Heart left ventricle (tissue), 16 donors: Measurements from ENCODE around the gene KLHL22. TPM values are rescaled to one million over a fixed set of nuclear protein-coding genes. Genes with fewer than 3 reads are reported as not detected.

ENCODE experiments used
- ATAC-seq, 4 donors: fragments of 200-7000 bp; cut with Tn5 transposase; one replicate each; pipeline ENCODE4 v1.9.1; 2020 to 2022; ENCODE audit warnings: moderate library complexity in 4 of 4, mild to moderate bottlenecking in 3 of 4, moderate number of reproducible peaks in 1 of 4
- DNase-seq, 5 donors: peaks; one replicate each; pipeline ENCODE4 v3.0.0-alpha.2; 2020
- H3K27ac ChIP-seq, 12 donors: fragments of 200-600 bp; sonication (generic) in 4 of 12; one replicate each; pipeline versions ENCODE4 v1.5.0 to v1.8.0; 2016 to 2022; ENCODE audit warnings: mild to moderate bottlenecking in 2 of 12
- H3K27me3 ChIP-seq, 9 donors: fragments of 200-600 bp; sonication (generic) in 2 of 9; one replicate each; pipeline versions ENCODE4 v1.5.1 to v1.8.0; 2016 to 2022; ENCODE audit warnings: mild to moderate bottlenecking in 3 of 9
- H3K36me3 ChIP-seq, 9 donors: fragments of 200-600 bp; sonication (generic) in 2 of 9; one replicate each; pipeline versions ENCODE4 v1.5.0 to v1.8.0; 2018 to 2022; ENCODE audit warnings: mild to moderate bottlenecking in 2 of 9
- H3K4me1 ChIP-seq, 12 donors: fragments of 200-600 bp; sonication (generic) in 4 of 12; one replicate each; pipeline versions ENCODE4 v1.5.0 to v1.8.0; 2016 to 2022; ENCODE audit warnings: mild to moderate bottlenecking in 3 of 12
- H3K4me3 ChIP-seq, 12 donors: fragments of 200-600 bp; sonication (generic) in 4 of 12; one replicate each; pipeline versions ENCODE4 v1.5.0 to v1.8.0; 2017 to 2022; ENCODE audit warnings: mild to moderate bottlenecking in 9 of 12, moderate library complexity in 4 of 12
- H3K9me3 ChIP-seq, 12 donors: fragments of 200-600 bp; sonication (generic) in 4 of 12; one replicate each; pipeline versions ENCODE4 v1.5.0 to v1.8.0; 2016 to 2022; ENCODE audit warnings: mild to moderate bottlenecking in 1 of 12
- POLR2A ChIP-seq, 2 donors: fragments of 450-650 bp; IDR thresholded peaks; one replicate each; pipeline ENCODE4 v1.6.1; 2017; ENCODE audit warnings: antibody characterized with exemption in 2 of 2, mild to moderate bottlenecking in 2 of 2, moderate library complexity in 2 of 2
- WGBS, 4 donors: extraction: QIAGEN DNeasy Blood & Tissue Kit in 2 of 4; methylation state at CpG; one replicate each; pipeline versions ENCODE4 v1.1.5 to v1.1.7; 2013 to 2018; 5-methylcytosine and 5-hydroxymethylcytosine counted together
- intact Hi-C, 10 donors: fragments of 100-400 bp; cut with DNase I; formaldehyde crosslinking; loops; one replicate each; pipeline versions ENCODE4 v1.11.1 to v1.14.2; 2022
- polyA plus RNA-seq, 2 donors: library from polyadenylated mRNA; stranded (reverse); fragments of 200-250 nt; gene quantifications; one replicate each; pipeline ENCODE4 v1.2.3, GENCODE V29; 2013
- total RNA-seq, 9 donors: library from RNA; depleted of rRNA in 2 of 9; stranded (reverse); fragments of >200 nt in 2 of 9; fragmentation: NEBNext Ultra II Directional in 3 of 9; extraction: Animal tissue kit (Norgen Biotek cat#: 25700) in 3 of 9; gene quantifications; one replicate each; pipeline versions ENCODE4 v1.1.0 to v1.2.4, GENCODE V29; 2016 to 2023
- TF ChIP-seq, protein P1 (sequence below), 12 donors: fragments of 200-600 bp; sonication (generic) in 4 of 12; IDR thresholded peaks; one replicate each; pipeline versions ENCODE4 v1.5.0 to v1.8.0; 2018 to 2022; ENCODE audit warnings: antibody characterized with exemption in 12 of 12, mild to moderate bottlenecking in 5 of 12
- donor health status: ischemic (EF 13 %, LVEDD 7.1; RV severe dilation, severe dysfunction).
- donor health status: healthy with polysubstance abuse.
- donor health status: DM: no; HTN: yes; CAD: no.
- donor health status: DM: no; HTN: no; CAD: no.
- donor health status: ischemic (EF 25% LVEDD 6.9; RV normal size, moderate dysfunction).
- donor health status: ischemic (EF 25% LVEDD 5.7; RV mildly dilated, moderate dysfunction).
- donor health status: healthy.
- donor health status: DM: yes; HTN: yes; CAD: no.
- donor health status: ischemic (EF 35%, LVEDD 5.7; RV mildly dilated, moderate dysfunction).
- donor health status: nonischemic (EF 11% LVEDD 7.7; RV severe dilation, severe dysfunction).
- donor health status: DM: yes; HTN: yes; CAD: no.
- donor health status: PGD.
- donor health status: ischemic (EF 29% LVEDD 5.4; RV normal size, mild dysfunction).
- donor health status: nonischemic (EF 23%, LVEDD 6.1; RV moderate dilation, normal function).

KLHL22 gene
- total and polyA plus RNA-seq, 11 donors = 10.2 to 23.6 (median 16.8) TPM

- 43 to 58% (median 49%) methylated on average over 57 to 96 of the region's 96 CpGs for WGBS, 4 donors
- Histone ChIP-seq H3K4me3 (peak overlapping the region in 9 of 12 donors; percentile 10 to 50 (median 45)), H3K36me3 (peaks cover 0 to 32% (median 9%) of the 10 kb centered on the region in 9 donors), H3K27me3 (peaks cover 0 to 37% (median 0%) of the 10 kb centered on the region in 9 donors), H3K4me1 (peaks cover 0 to 42% (median 23%) of the 10 kb centered on the region in 12 donors), H3K27ac (peak overlapping the region in 1 of 12 donors; percentile 29), H3K9me3 (no peaks in the 10 kb centered on the region)
- peak in 1 of 5 donors; percentile 51 for DNase-seq
- intact Hi-C loops = loop anchor here in 2 of 10 donors (10.0 kb wide), 2 partner anchors 139 to 279 kb away; no protein-coding TSS in a partner anchor
- TF ChIP-seq, protein P1, sequence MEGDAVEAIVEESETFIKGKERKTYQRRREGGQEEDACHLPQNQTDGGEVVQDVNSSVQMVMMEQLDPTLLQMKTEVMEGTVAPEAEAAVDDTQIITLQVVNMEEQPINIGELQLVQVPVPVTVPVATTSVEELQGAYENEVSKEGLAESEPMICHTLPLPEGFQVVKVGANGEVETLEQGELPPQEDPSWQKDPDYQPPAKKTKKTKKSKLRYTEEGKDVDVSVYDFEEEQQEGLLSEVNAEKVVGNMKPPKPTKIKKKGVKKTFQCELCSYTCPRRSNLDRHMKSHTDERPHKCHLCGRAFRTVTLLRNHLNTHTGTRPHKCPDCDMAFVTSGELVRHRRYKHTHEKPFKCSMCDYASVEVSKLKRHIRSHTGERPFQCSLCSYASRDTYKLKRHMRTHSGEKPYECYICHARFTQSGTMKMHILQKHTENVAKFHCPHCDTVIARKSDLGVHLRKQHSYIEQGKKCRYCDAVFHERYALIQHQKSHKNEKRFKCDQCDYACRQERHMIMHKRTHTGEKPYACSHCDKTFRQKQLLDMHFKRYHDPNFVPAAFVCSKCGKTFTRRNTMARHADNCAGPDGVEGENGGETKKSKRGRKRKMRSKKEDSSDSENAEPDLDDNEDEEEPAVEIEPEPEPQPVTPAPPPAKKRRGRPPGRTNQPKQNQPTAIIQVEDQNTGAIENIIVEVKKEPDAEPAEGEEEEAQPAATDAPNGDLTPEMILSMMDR (IDR thresholded peaks at IDR 0.05) = no peak
- no peak for TF ChIP-seq POLR2A (IDR thresholded peaks at IDR 0.05)
- no peak for ATAC-seq
Measured at GRCh38 chr22:20425566-20426258, 69.9 kb downstream of the KLHL22 start.

- peaks cover 0 to 30% (median 0%) of the 10 kb centered on the region in 9 donors for H3K27me3 ChIP-seq
- peak overlapping the region in 7 of 12 donors; percentile 23 to 50 (median 45) for H3K4me3 ChIP-seq
- WGBS, 4 donors = 65 to 76% (median 72%) methylated on average over 22 to 59 of the region's 59 CpGs
- ATAC-seq (peak; percentile 18 to 61 (median 26)), DNase-seq (peak in 4 of 5 donors; percentile 47 to 69 (median 56))
- H3K27ac ChIP-seq = peak overlapping the region in 8 of 12 donors; percentile 21 to 74 (median 52)
- H3K9me3 ChIP-seq = no peaks in the 10 kb centered on the region
- peaks cover 0 to 27% (median 9%) of the 10 kb centered on the region in 9 donors for H3K36me3 ChIP-seq
- peaks cover 0 to 37% (median 22%) of the 10 kb centered on the region in 12 donors for H3K4me1 ChIP-seq
- TF ChIP-seq, protein P1 (IDR thresholded peaks at IDR 0.05) = no peak
- TF ChIP-seq POLR2A (IDR thresholded peaks at IDR 0.05) = no peak
- intact Hi-C loops = loop anchor here in 5 of 10 donors (5.0 to 10.0 kb wide), 4 partner anchors 67 to 280 kb away; partner anchors contain the start of gene KLHL22 (in 2 of the 5)
Measured at GRCh38 chr22:20424932-20425565, 70.5 kb downstream of the KLHL22 start.

- no peak for TF ChIP-seq POLR2A (IDR thresholded peaks at IDR 0.05)
- TF ChIP-seq, protein P1 (IDR thresholded peaks at IDR 0.05) = no peak
- peak overlapping the region in 8 of 12 donors; percentile 21 to 74 (median 52) for H3K27ac ChIP-seq
- peak overlapping the region in 3 of 12 donors; percentile 25 to 33 (median 28) for H3K4me3 ChIP-seq
- 57 to 75% (median 68%) methylated on average over 8 to 15 of the region's 15 CpGs for WGBS, 4 donors
- H3K27me3 ChIP-seq = peaks cover 0 to 26% (median 0%) of the 10 kb centered on the region in 9 donors
- DNase-seq (peak in 1 of 5 donors; percentile 58), ATAC-seq (peak in 1 of 4 donors; percentile 1)
- H3K9me3 ChIP-seq = no peaks in the 10 kb centered on the region
- H3K4me1 ChIP-seq = peaks cover 0 to 37% (median 22%) of the 10 kb centered on the region in 12 donors
- H3K36me3 ChIP-seq = peaks cover 0 to 22% (median 8%) of the 10 kb centered on the region in 9 donors
- intact Hi-C loops = loop anchor here in 5 of 10 donors (5.0 to 10.0 kb wide), 4 partner anchors 68 to 280 kb away; partner anchors contain the start of gene KLHL22 (in 2 of the 5)
Measured at GRCh38 chr22:20424568-20424931, 71.0 kb downstream of the KLHL22 start.
